Stomach (tissue), 4 donors: ENCODE measurements around the gene MAGEA8.

Source experiments
- CTCF ChIP-seq, 7 experiments: fragments of 450-650 bp in 4 of 7; fragments of 200-600 bp in 3 of 7; sonication (generic) in 3 of 7; IDR thresholded peaks; one replicate each; pipeline ENCODE4 v1.5.1; 2016 to 2019; ENCODE audit warnings: antibody characterized with exemption in 7 of 7, control low read depth in 2 of 7, mild to moderate bottlenecking in 1 of 7
- POLR2AphosphoS5 ChIP-seq, 3 donors: sonication (generic); formaldehyde crosslinking; IDR thresholded peaks; one replicate each; pipeline ENCODE4 v1.6.1; 2016; ENCODE audit warnings: antibody characterized with exemption in 3 of 3

- TF ChIP-seq CTCF (IDR thresholded peaks at IDR 0.05) = no peak
- TF ChIP-seq POLR2AphosphoS5 (IDR thresholded peaks at IDR 0.05) = no peak
Observed at GRCh38 chrX:149860445-149860844, 20.5 kb upstream of the MAGEA8 start.
